ENCODE data around the gene TMEM98. TPM values are rescaled to one million over a fixed set of nuclear protein-coding genes. Genes with fewer than 3 reads are reported as not detected.

The TMEM98 gene
- total RNA-seq, 4 donors from 2014 or later: 44.6 to 193 (median 80.3) TPM

- TF ChIP-seq CTCF (IDR thresholded peaks at IDR 0.05): no peak
- DNase-seq (ENCODE audit: low spot score) (no peak), ATAC-seq (ENCODE audit: low FRiP score) (no peak)
Observed at GRCh38 chr17:32894245-32894644, 33.7 kb upstream of the TMEM98 start.

- no peak for TF ChIP-seq CTCF (IDR thresholded peaks at IDR 0.05)
- DNase-seq (ENCODE audit: low spot score) (no peak), ATAC-seq (ENCODE audit: low FRiP score) (no peak)
Observed at GRCh38 chr17:32896647-32897258, 31.2 kb upstream of the TMEM98 start.

GRCh38 chr17:32899236-32900013, 28.5 kb upstream of the TMEM98 start:
- ATAC-seq (ENCODE audit: low FRiP score): no peak
- DNase-seq (ENCODE audit: low spot score): no peak

GRCh38 chr17:32901743-32902142, 26.2 kb upstream of the TMEM98 start:
- ATAC-seq (ENCODE audit: low FRiP score) (no peak), DNase-seq (ENCODE audit: low spot score) (no peak)
- no peak for TF ChIP-seq CTCF (IDR thresholded peaks at IDR 0.05)

More at GRCh38 chr17:32899236-32900013, 28.5 kb upstream of the TMEM98 start:
- no peak for TF ChIP-seq CTCF (IDR thresholded peaks at IDR 0.05)

- ATAC-seq (ENCODE audit: low FRiP score) (no peak), DNase-seq (ENCODE audit: low spot score) (no peak)
- no peak for TF ChIP-seq CTCF (IDR thresholded peaks at IDR 0.05)
Observed at GRCh38 chr17:32903774-32904673, 23.9 kb upstream of the TMEM98 start.

GRCh38 chr17:32904891-32905290, 23.1 kb upstream of the TMEM98 start:
- DNase-seq (ENCODE audit: low spot score) (no peak), ATAC-seq (ENCODE audit: low FRiP score) (no peak)

More at GRCh38 chr17:32904891-32905290, 23.1 kb upstream of the TMEM98 start:
- no peak for TF ChIP-seq CTCF (IDR thresholded peaks at IDR 0.05)
